Mesenchymal stem cell (in vitro differentiated cells and primary cell): Measurements from ENCODE around the gene EPS8L3.
A peak's percentile ranks its signal among the peaks of the same experiment; 100 is the strongest.
"Not testable (repeated sequence)": the region's sequence is repeated elsewhere in the genome, so short reads cannot be mapped to it uniquely, and the experiment has no call there.

ENCODE experiments used
- DNase-seq: peaks from one replicate; pipeline ENCODE4 v3.0.0-alpha.2; 2013
- H2AFZ ChIP-seq: one replicate; pipeline ENCODE4 v1.6.1; 2013; ENCODE audit warnings: low read depth, mild to moderate bottlenecking, control low read depth, inconsistent platforms, low read length, moderate library complexity
- H2AK5ac ChIP-seq: 2 replicates; pipeline ENCODE4 v1.6.1; 2013; ENCODE audit warnings: low read length, moderate library complexity, mild to moderate bottlenecking, inconsistent platforms; ENCODE audit not compliant: severe bottlenecking
- H2BK120ac ChIP-seq: one replicate; pipeline ENCODE4 v1.6.1; 2013; ENCODE audit warnings: low read depth, mild to moderate bottlenecking, inconsistent platforms, low read length, moderate library complexity
- H2BK12ac ChIP-seq, 2 experiments: one replicate each; pipeline ENCODE4 v1.6.1; 2013; ENCODE audit warnings: inconsistent platforms in 2 of 2, low read length in 2 of 2, mild to moderate bottlenecking in 2 of 2, moderate library complexity in 2 of 2, control low read depth in 1 of 2
- H2BK15ac ChIP-seq: one replicate; pipeline ENCODE4 v1.6.1; 2013; ENCODE audit warnings: mild to moderate bottlenecking, low read depth, inconsistent platforms; ENCODE audit not compliant: poor library complexity, severe bottlenecking
- H2BK5ac ChIP-seq: 2 replicates; pipeline ENCODE4 v1.6.1; 2013; ENCODE audit warnings: low read depth, mild to moderate bottlenecking, low read length, control low read depth, inconsistent platforms; ENCODE audit not compliant: poor library complexity, severe bottlenecking
- H3K14ac ChIP-seq, 2 experiments: one replicate each; pipeline ENCODE4 v1.6.1; 2013; ENCODE audit warnings: inconsistent platforms in 2 of 2, low read length in 2 of 2, control low read depth in 1 of 2, mild to moderate bottlenecking in 1 of 2, moderate library complexity in 1 of 2
- H3K18ac ChIP-seq, 2 experiments: one replicate each; pipeline ENCODE4 v1.6.1; 2013; ENCODE audit warnings: inconsistent platforms in 2 of 2, low read length in 2 of 2, control low read depth in 1 of 2, low read depth in 1 of 2, mild to moderate bottlenecking in 1 of 2
- H3K23ac ChIP-seq, 2 experiments: one replicate each; pipeline ENCODE4 v1.6.1; 2013; ENCODE audit warnings: inconsistent platforms in 2 of 2, low read length in 2 of 2, mild to moderate bottlenecking in 2 of 2, moderate library complexity in 2 of 2, control low read depth in 1 of 2
- H3K27ac ChIP-seq: 2 replicates; pipeline ENCODE4 v1.5.1; 2013; ENCODE audit warnings: mild to moderate bottlenecking, moderate library complexity, low read length, control low read depth, inconsistent platforms; ENCODE audit not compliant: poor library complexity, severe bottlenecking
- H3K27me3 ChIP-seq, 2 experiments: 2 replicates each; pipeline versions ENCODE4 v1.6.1 to v1.7.0; 2013; ENCODE audit warnings: low read length in 2 of 2, mild to moderate bottlenecking in 2 of 2, moderate library complexity in 2 of 2, control low read depth in 1 of 2, inconsistent platforms in 1 of 2; ENCODE audit not compliant: control insufficient read depth in 1 of 2, insufficient read depth in 1 of 2
- H3K36me3 ChIP-seq, 2 experiments: 2 replicates each; pipeline versions ENCODE4 v1.6.1 to v1.7.0; 2013; ENCODE audit warnings: low read length in 2 of 2, control low read depth in 1 of 2, inconsistent platforms in 1 of 2, low read depth in 1 of 2, mild to moderate bottlenecking in 1 of 2; ENCODE audit not compliant: insufficient read depth in 2 of 2, control insufficient read depth in 1 of 2
- H3K4ac ChIP-seq, 2 experiments: one replicate each; pipeline ENCODE4 v1.6.1; 2013; ENCODE audit warnings: inconsistent platforms in 2 of 2, low read length in 2 of 2, mild to moderate bottlenecking in 2 of 2, moderate library complexity in 2 of 2, control low read depth in 1 of 2, low read depth in 1 of 2
- H3K4me1 ChIP-seq: 2 replicates; pipeline ENCODE4 v1.6.1; 2013; ENCODE audit warnings: low read depth, low read length, control low read depth; ENCODE audit not compliant: control insufficient read depth, insufficient read depth
- H3K4me2 ChIP-seq: 2 replicates; pipeline ENCODE4 v1.6.1; 2013; ENCODE audit warnings: low read length, mild to moderate bottlenecking, inconsistent platforms; ENCODE audit not compliant: poor library complexity, severe bottlenecking
- H3K4me3 ChIP-seq, 2 experiments: 2 replicates each; pipeline versions ENCODE4 v1.5.1 to v1.7.0; 2013; ENCODE audit warnings: low read length in 2 of 2, mild to moderate bottlenecking in 2 of 2, control low read depth in 1 of 2, low read depth in 1 of 2; ENCODE audit not compliant: insufficient read depth in 1 of 2
- H3K79me1 ChIP-seq: replicated peaks from 2 replicates; pipeline ENCODE4 v1.6.1; 2013; ENCODE audit warnings: mild to moderate bottlenecking, control low read depth, low read length, inconsistent platforms; ENCODE audit not compliant: poor library complexity, severe bottlenecking
- H3K9ac ChIP-seq: 2 replicates; pipeline ENCODE4 v1.7.0; 2013; ENCODE audit warnings: mild to moderate bottlenecking, low read length, moderate library complexity
- H3K9me3 ChIP-seq: 2 replicates; pipeline ENCODE4 v1.7.0; 2013; ENCODE audit warnings: mild to moderate bottlenecking, low read length; ENCODE audit not compliant: control insufficient read depth
- H4K8ac ChIP-seq: one replicate; pipeline ENCODE4 v1.6.1; 2013; ENCODE audit warnings: inconsistent platforms, mild to moderate bottlenecking, low read length, moderate library complexity
- H4K91ac ChIP-seq: one replicate; pipeline ENCODE4 v1.6.1; 2013; ENCODE audit warnings: mild to moderate bottlenecking, low read length, inconsistent platforms
- WGBS: methylation state at CpG from one replicate; pipeline ENCODE4 v1.1.7; 2013; ENCODE audit warnings: mixed read lengths; 5-methylcytosine and 5-hydroxymethylcytosine counted together

Gene EPS8L3

DNA sequence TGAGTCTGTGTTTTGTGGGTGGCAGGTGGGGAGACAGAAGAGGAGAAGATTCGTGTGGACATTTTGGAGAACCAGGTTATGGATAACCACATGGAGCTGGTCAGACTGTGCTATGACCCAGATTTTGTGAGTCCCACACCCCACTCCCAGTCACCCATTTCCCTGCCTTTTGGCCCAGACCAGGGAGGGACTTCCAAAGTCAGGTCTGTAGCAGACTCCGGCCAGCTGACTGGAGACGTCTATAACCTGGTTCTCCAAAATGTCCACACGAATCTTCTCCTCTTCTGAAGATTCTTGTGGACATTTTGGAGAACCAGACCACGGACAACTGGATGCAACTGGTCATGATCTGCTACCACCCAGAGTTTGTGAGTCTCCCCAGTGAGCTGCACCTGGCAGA, 50.1 kb downstream of the EPS8L3 start:
- H2BK120ac ChIP-seq = no peak overlapping the region
- H3K14ac ChIP-seq = no peak overlapping the region
- H3K4ac ChIP-seq = no peak overlapping the region
- no peaks in the 10 kb centered on the region for H3K79me1 ChIP-seq
- no peak overlapping the region for H3K18ac ChIP-seq
- H4K91ac ChIP-seq = no peak overlapping the region
- H2AK5ac ChIP-seq = no peak overlapping the region
- no peaks in the 10 kb centered on the region for H3K36me3 ChIP-seq
- no peak overlapping the region for H3K4me2 ChIP-seq
- H2BK12ac ChIP-seq = no peak overlapping the region
- no peak overlapping the region for H4K8ac ChIP-seq
- no peak overlapping the region for H2BK5ac ChIP-seq
- no peak overlapping the region for H2BK15ac ChIP-seq
- 85% methylated on average over 5 of the region's 5 CpGs for WGBS
- H3K4me1 ChIP-seq = peaks cover 3% of the 10 kb centered on the region
- H2AFZ ChIP-seq = no peak overlapping the region
- H3K27me3 ChIP-seq = peaks cover 2 to 3% of the 10 kb centered on the region in 2 experiments
- H3K23ac ChIP-seq = no peak overlapping the region
- no peak overlapping the region for H3K27ac ChIP-seq
- DNase-seq = no peak
- no peak overlapping the region for H3K9ac ChIP-seq
- no peak overlapping the region for H3K4me3 ChIP-seq
- H3K9me3 ChIP-seq = peaks cover 4% of the 10 kb centered on the region

DNA sequence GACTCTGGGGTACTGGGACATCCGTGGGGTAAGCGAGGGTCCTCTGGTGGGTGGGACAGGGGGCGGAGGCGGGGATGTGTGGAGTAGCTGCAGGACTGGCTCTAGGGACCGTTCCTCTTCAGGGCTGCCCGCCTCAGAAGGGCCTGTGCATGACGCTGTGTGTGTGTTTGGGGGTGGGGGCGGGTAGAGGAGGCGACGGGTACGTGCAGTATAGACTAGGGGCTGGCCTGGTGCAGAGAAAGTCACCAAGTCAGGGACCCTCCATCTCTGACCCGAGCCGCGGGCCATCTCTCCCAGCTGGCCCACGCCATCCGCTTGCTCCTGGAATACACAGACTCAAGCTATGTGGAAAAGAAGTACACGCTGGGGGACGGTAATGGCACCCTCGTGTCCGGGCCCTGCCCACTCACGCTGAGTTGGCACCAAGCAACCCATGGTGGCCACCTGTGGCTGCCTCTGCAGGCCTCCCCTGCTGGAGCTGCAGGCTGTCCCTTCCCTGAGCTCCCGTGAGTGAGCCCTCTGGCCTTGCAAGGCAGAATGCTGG, 51.3 kb downstream of the EPS8L3 start:
- H3K9me3 ChIP-seq = peaks cover 8% of the 10 kb centered on the region
- H3K36me3 ChIP-seq = no peaks in the 10 kb centered on the region
- H2BK15ac ChIP-seq = no peak overlapping the region
- H2BK12ac ChIP-seq = no peak overlapping the region
- H3K9ac ChIP-seq = peak overlapping the region; percentile 70
- peaks cover 2% of the 10 kb centered on the region for H3K4me1 ChIP-seq
- no peak overlapping the region for H4K8ac ChIP-seq
- H2BK120ac ChIP-seq = no peak overlapping the region
- no peak for DNase-seq
- peaks cover 2 to 3% of the 10 kb centered on the region in 2 experiments for H3K27me3 ChIP-seq
- no peaks in the 10 kb centered on the region for H3K79me1 ChIP-seq
- no peak overlapping the region for H3K4ac ChIP-seq
- no peak overlapping the region for H3K4me2 ChIP-seq
- no peak overlapping the region for H3K18ac ChIP-seq
- peak overlapping the region in 1 of 2 experiments; percentile 69 for H3K4me3 ChIP-seq
- no peak overlapping the region for H2AFZ ChIP-seq
- no peak overlapping the region for H3K23ac ChIP-seq
- H2BK5ac ChIP-seq = no peak overlapping the region
- 93% methylated on average over 22 of the region's 22 CpGs for WGBS
- no peak overlapping the region for H3K27ac ChIP-seq
- no peak overlapping the region for H4K91ac ChIP-seq
- no peak overlapping the region for H2AK5ac ChIP-seq
- no peak overlapping the region for H3K14ac ChIP-seq

DNA sequence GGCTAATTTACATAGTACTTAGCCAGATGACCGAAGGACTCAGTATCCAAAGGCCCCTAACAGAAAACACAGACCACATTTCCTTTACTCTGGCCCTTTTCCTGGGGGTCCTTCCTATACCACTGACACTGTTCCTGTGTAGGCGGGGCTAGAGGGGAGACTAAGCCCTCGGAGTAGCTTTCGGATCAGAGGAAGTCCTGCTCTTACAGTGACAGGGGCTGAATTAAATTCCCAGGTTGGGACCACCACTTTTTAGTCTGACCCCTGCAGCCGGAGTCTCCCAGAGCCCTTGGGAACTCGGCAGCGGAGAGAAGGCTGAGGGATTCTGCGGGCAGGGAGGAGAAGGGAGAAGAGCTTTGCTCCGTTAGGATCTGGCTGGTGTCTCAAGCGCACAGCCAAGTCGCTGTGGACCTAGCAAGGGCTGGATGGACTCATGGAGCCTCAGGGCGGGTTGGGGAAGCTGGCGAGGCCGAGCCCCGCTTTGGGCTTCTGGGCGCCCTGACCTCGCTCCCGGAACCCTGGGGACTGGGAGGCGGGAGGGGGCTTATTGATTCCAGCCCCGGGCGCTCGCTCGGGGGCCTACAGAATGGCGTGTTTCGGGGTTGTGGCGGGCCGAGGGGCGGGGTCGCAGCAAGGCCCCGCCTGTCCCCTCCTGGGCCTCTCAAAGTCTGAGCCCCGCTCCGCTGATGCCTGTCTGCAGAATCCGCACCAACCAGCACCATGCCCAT, 52.0 kb downstream of the EPS8L3 start, which contains the start of gene GSTM5:
GSTM5 (plus strand) TSS at position 659 of the 728 bp plus-strand sequence; CDS start at position 721, 62 bp downstream.
- not testable (repeated sequence) for H2BK120ac ChIP-seq, H4K91ac ChIP-seq, H3K4ac ChIP-seq, H2AK5ac ChIP-seq, H2AFZ ChIP-seq, H2BK5ac ChIP-seq, H2BK12ac ChIP-seq, H3K14ac ChIP-seq, H3K27me3 ChIP-seq, H3K4me1 ChIP-seq, H3K79me1 ChIP-seq, H3K4me2 ChIP-seq, H3K27ac ChIP-seq, DNase-seq, H3K9me3 ChIP-seq, H3K23ac ChIP-seq, H3K36me3 ChIP-seq, H2BK15ac ChIP-seq
- H3K9ac ChIP-seq = peak within 1 kb of the TSS; percentile 70
- peak within 1 kb of the TSS in 1 of 2 experiments; percentile 12 for H3K18ac ChIP-seq
- WGBS = 89% methylated on average over 30 of the region's 33 CpGs
- H3K4me3 ChIP-seq = peak within 1 kb of the TSS in 1 of 2 experiments; percentile 69
- peak within 1 kb of the TSS; percentile 87 for H4K8ac ChIP-seq

DNA sequence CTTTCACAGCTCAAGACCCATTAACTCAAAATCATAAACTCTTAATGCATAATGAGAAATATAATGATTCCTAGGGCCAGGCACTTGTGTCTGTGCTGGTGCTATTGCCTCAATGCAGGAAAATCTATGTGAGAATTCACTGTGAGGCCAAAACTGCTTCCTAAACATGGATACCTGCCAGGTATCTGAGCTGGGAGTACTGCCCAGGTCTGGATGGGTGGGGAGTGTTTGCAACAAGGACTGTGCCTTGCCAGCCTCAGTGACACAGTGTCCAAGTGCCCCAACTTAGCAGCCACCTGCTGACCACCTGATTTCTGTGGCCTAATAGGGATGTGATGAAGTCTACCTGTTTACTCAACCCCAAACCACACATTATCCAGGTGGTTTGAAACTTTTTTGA, 53.9 kb downstream of the EPS8L3 start:
- H3K9ac ChIP-seq, H3K27me3 ChIP-seq, H2AK5ac ChIP-seq, H3K18ac ChIP-seq, H3K27ac ChIP-seq, H3K4me2 ChIP-seq, H3K36me3 ChIP-seq, H2BK12ac ChIP-seq, H3K14ac ChIP-seq, H3K9me3 ChIP-seq, H4K91ac ChIP-seq, H4K8ac ChIP-seq, H2BK15ac ChIP-seq, H2BK5ac ChIP-seq, H3K4me1 ChIP-seq, H2AFZ ChIP-seq, H2BK120ac ChIP-seq, H3K4me3 ChIP-seq, DNase-seq, H3K79me1 ChIP-seq, H3K23ac ChIP-seq, H3K4ac ChIP-seq: not testable (repeated sequence)
